ENCODE data around the gene CTBP1. TPM values are rescaled to one million over a fixed set of nuclear protein-coding genes. Genes with fewer than 3 reads are reported as not detected.

CTBP1 gene
- total and polyA plus RNA-seq, 2 donors from 2014 or later = 96.1 to 170 TPM

- Histone ChIP-seq H3K27me3 (ENCODE audit: control insufficient read depth, insufficient read depth, low read length) (no peaks in the 10 kb centered on the region), H3K4me1 (ENCODE audit: control insufficient read depth in 2 of 3, insufficient read depth in 2 of 3, low read depth in 1 of 3, low read length in 3 of 3) (peaks cover 0 to 12% (median 0%) of the 10 kb centered on the region in 3 donors), H3K9ac (ENCODE audit: low read length in 3 of 3) (no peak overlapping the region), H3K36me3 (ENCODE audit: control insufficient read depth in 2 of 3, insufficient read depth in 3 of 3, low read length in 3 of 3) (peaks cover 0 to 5% (median 0%) of the 10 kb centered on the region in 3 donors), H3K4me3 (ENCODE audit: low read length in 3 of 3) (no peak overlapping the region), H3K9me3 (ENCODE audit: control insufficient read depth in 2 of 3, insufficient read depth in 1 of 3, low read length in 3 of 3) (no peaks in the 10 kb centered on the region), H3K27ac (ENCODE audit: low read depth in 2 of 2, low read length in 2 of 2) (no peak overlapping the region)
- no peak for TF ChIP-seq CTCF (IDR thresholded peaks at IDR 0.05; ENCODE audit: borderline replicate concordance, extremely low read depth, insufficient read depth)
- FAIRE-seq = no peak
- peak in 2 of 5 donors; percentile 55 to 71 for DNase-seq
- intact Hi-C loops (cut with DNase I) = no loop called here
These were observed 41.8 kb downstream of the CTBP1 start for GRCh38 chr4:1207157-1207470.

GRCh38 chr4:1206299-1207156 lies 42.4 kb downstream of the CTBP1 start:
- FAIRE-seq (no peak), DNase-seq (peak in 1 of 5 donors; percentile 56)
- no peak for TF ChIP-seq CTCF (IDR thresholded peaks at IDR 0.05; ENCODE audit: borderline replicate concordance, extremely low read depth, insufficient read depth)
- intact Hi-C loops (cut with DNase I) = no loop called here
- Histone ChIP-seq H3K27ac (ENCODE audit: low read depth in 2 of 2, low read length in 2 of 2) (no peak overlapping the region), H3K9me3 (ENCODE audit: control insufficient read depth in 2 of 3, insufficient read depth in 1 of 3, low read length in 3 of 3) (no peaks in the 10 kb centered on the region), H3K4me1 (ENCODE audit: control insufficient read depth in 2 of 3, insufficient read depth in 2 of 3, low read depth in 1 of 3, low read length in 3 of 3) (peaks cover 0 to 12% (median 0%) of the 10 kb centered on the region in 3 donors), H3K4me3 (ENCODE audit: low read length in 3 of 3) (no peak overlapping the region), H3K36me3 (ENCODE audit: control insufficient read depth in 2 of 3, insufficient read depth in 3 of 3, low read length in 3 of 3) (peaks cover 0 to 5% (median 0%) of the 10 kb centered on the region in 3 donors), H3K9ac (ENCODE audit: low read length in 3 of 3) (no peak overlapping the region), H3K27me3 (ENCODE audit: control insufficient read depth, insufficient read depth, low read length) (no peaks in the 10 kb centered on the region)

- Histone ChIP-seq H3K27me3 (ENCODE audit: control insufficient read depth, insufficient read depth, low read length) (no peaks in the 10 kb centered on the region), H3K27ac (ENCODE audit: low read depth in 2 of 2, low read length in 2 of 2) (no peak overlapping the region), H3K4me3 (ENCODE audit: low read length in 3 of 3) (no peak overlapping the region), H3K36me3 (ENCODE audit: control insufficient read depth in 2 of 3, insufficient read depth in 3 of 3, low read length in 3 of 3) (no peaks in the 10 kb centered on the region), H3K9me3 (ENCODE audit: control insufficient read depth in 2 of 3, insufficient read depth in 1 of 3, low read length in 3 of 3) (no peaks in the 10 kb centered on the region), H3K9ac (ENCODE audit: low read length in 3 of 3) (no peak overlapping the region), H3K4me1 (ENCODE audit: control insufficient read depth in 2 of 3, insufficient read depth in 2 of 3, low read depth in 1 of 3, low read length in 3 of 3) (peaks cover 0 to 17% (median under 1%) of the 10 kb centered on the region in 3 donors)
- TF ChIP-seq CTCF (IDR thresholded peaks at IDR 0.05; ENCODE audit: borderline replicate concordance, extremely low read depth, insufficient read depth) = no peak
- FAIRE-seq (no peak), DNase-seq (peak in 2 of 5 donors; percentile 55 to 72)
- intact Hi-C loops (cut with DNase I) = no loop called here
These were observed 43.2 kb downstream of the CTBP1 start for GRCh38 chr4:1205586-1206298.
